WTC11 (cell line): Measurements from ENCODE around the gene EMILIN3.

ENCODE experiments used
- NR2C2 ChIP-seq: sonication (generic); formaldehyde crosslinking; IDR thresholded peaks from 2 replicates; pipeline ENCODE4 v1.8.0; 2022; ENCODE audit warnings: mild to moderate bottlenecking, missing genetic modification reagents
- ZNF121 ChIP-seq: sonication (generic); formaldehyde crosslinking; IDR thresholded peaks from 2 replicates; pipeline ENCODE4 v1.8.0; 2023; ENCODE audit warnings: missing genetic modification reagents
- TF ChIP-seq, protein P1 (sequence below): sonication (generic); formaldehyde crosslinking; IDR thresholded peaks from 2 replicates; pipeline ENCODE4 v1.8.0; 2022; ENCODE audit warnings: mild to moderate bottlenecking, missing genetic modification reagents
- TF ChIP-seq, protein P2 (sequence below): fragments of 200-600 bp; IDR thresholded peaks from 2 replicates; pipeline ENCODE4 v1.8.0; 2022; ENCODE audit warnings: antibody characterized with exemption
- TF ChIP-seq, protein P3 (sequence below): sonication (generic); formaldehyde crosslinking; IDR thresholded peaks from 2 replicates; pipeline ENCODE4 v1.8.0; 2022; ENCODE audit warnings: mild to moderate bottlenecking, missing genetic modification reagents

DNA sequence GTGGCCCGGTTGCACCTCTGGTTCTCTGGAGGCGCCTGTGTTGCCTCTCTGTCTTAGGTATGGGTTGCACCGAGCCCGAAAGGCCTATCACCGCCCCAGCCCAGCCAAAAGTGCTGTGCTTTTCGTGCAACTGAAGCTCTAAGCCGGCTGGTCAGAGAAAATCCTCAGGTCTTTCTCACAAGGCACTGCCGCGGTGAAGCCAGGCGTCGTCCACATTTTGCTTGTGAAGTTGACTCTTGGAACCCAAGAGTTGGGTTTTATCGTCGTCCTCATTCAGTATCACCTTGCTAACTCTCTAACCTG, 726 bp upstream of the EMILIN3 start:
- TF ChIP-seq, protein P1, sequence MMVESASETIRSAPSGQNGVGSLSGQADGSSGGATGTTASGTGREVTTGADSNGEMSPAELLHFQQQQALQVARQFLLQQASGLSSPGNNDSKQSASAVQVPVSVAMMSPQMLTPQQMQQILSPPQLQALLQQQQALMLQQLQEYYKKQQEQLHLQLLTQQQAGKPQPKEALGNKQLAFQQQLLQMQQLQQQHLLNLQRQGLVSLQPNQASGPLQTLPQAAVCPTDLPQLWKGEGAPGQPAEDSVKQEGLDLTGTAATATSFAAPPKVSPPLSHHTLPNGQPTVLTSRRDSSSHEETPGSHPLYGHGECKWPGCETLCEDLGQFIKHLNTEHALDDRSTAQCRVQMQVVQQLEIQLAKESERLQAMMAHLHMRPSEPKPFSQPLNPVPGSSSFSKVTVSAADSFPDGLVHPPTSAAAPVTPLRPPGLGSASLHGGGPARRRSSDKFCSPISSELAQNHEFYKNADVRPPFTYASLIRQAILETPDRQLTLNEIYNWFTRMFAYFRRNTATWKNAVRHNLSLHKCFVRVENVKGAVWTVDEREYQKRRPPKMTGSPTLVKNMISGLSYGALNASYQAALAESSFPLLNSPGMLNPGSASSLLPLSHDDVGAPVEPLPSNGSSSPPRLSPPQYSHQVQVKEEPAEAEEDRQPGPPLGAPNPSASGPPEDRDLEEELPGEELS, result no peak
- TF ChIP-seq ZNF121 (CRISPR knock-in tag) (no peak), NR2C2 (no peak)
- TF ChIP-seq, protein P2, sequence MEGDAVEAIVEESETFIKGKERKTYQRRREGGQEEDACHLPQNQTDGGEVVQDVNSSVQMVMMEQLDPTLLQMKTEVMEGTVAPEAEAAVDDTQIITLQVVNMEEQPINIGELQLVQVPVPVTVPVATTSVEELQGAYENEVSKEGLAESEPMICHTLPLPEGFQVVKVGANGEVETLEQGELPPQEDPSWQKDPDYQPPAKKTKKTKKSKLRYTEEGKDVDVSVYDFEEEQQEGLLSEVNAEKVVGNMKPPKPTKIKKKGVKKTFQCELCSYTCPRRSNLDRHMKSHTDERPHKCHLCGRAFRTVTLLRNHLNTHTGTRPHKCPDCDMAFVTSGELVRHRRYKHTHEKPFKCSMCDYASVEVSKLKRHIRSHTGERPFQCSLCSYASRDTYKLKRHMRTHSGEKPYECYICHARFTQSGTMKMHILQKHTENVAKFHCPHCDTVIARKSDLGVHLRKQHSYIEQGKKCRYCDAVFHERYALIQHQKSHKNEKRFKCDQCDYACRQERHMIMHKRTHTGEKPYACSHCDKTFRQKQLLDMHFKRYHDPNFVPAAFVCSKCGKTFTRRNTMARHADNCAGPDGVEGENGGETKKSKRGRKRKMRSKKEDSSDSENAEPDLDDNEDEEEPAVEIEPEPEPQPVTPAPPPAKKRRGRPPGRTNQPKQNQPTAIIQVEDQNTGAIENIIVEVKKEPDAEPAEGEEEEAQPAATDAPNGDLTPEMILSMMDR, result no peak
- TF ChIP-seq, protein P3, sequence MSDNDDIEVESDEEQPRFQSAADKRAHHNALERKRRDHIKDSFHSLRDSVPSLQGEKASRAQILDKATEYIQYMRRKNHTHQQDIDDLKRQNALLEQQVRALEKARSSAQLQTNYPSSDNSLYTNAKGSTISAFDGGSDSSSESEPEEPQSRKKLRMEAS (CRISPR knock-in tag), result no peak
